Body of pancreas (tissue), 4 donors: ENCODE measurements around the gene NOP9.

Experiments used
- CTCF ChIP-seq, 7 experiments: fragments of 450-650 bp in 4 of 7; fragments of 200-600 bp in 3 of 7; sonication (generic) in 3 of 7; IDR thresholded peaks; one replicate each; pipeline ENCODE4 v1.5.1; 2016 to 2019; ENCODE audit warnings: antibody characterized with exemption in 7 of 7
- POLR2A ChIP-seq, 3 donors: fragments of 450-650 bp; IDR thresholded peaks; one replicate each; pipeline ENCODE4 v1.6.1; 2016; ENCODE audit warnings: antibody characterized with exemption in 3 of 3, mild to moderate bottlenecking in 2 of 3

- no peak for TF ChIP-seq CTCF (IDR thresholded peaks at IDR 0.05)
- no peak for TF ChIP-seq POLR2A (IDR thresholded peaks at IDR 0.05)
Measured at GRCh38 chr14:24308342-24309124, 8.9 kb downstream of the NOP9 start.
